ENCODE measurements around the gene ALG14. TPM values are rescaled to one million over a fixed set of nuclear protein-coding genes. Genes with fewer than 3 reads are reported as not detected.
"Not testable (repeated sequence)": the region's sequence is repeated elsewhere in the genome, so short reads cannot be mapped to it uniquely, and the experiment has no call there.

Gene ALG14
- total RNA-seq, 2 donors from 2014 or later: 11.4 to 19.4 TPM

DNA sequence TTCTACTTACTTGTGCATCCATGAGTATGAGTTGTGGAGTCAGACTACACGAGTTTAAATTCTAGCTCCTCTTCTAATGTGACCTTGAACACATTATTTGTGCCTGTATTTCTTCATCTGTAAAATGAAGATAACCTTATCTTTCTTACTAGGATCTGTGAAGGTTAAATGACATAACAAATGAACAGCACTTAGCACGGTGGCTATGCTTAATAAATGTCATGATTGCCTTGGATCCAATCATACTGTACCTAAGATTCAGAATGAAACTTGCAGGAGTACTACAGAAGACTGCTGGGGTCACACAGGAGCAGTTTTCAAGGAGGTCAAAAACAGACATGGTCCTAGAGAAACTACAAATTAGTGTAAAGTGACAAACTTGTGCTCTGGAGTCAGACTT is 22.2 kb upstream of the ALG14 start:
- no peak overlapping the region for H3K9ac ChIP-seq (ENCODE audit: low read depth in 2 of 2, low read length in 2 of 2)
- no peaks in the 10 kb centered on the region for H3K9me3 ChIP-seq
- no peak overlapping the region for H3K4me3 ChIP-seq
- no peaks in the 10 kb centered on the region for H3K27me3 ChIP-seq
- intact Hi-C loops (cut with DNase I): no loop called here
- no peaks in the 10 kb centered on the region for H3K36me3 ChIP-seq
- peaks cover 2% of the 10 kb centered on the region for H3K4me1 ChIP-seq
- TF ChIP-seq, protein P1, sequence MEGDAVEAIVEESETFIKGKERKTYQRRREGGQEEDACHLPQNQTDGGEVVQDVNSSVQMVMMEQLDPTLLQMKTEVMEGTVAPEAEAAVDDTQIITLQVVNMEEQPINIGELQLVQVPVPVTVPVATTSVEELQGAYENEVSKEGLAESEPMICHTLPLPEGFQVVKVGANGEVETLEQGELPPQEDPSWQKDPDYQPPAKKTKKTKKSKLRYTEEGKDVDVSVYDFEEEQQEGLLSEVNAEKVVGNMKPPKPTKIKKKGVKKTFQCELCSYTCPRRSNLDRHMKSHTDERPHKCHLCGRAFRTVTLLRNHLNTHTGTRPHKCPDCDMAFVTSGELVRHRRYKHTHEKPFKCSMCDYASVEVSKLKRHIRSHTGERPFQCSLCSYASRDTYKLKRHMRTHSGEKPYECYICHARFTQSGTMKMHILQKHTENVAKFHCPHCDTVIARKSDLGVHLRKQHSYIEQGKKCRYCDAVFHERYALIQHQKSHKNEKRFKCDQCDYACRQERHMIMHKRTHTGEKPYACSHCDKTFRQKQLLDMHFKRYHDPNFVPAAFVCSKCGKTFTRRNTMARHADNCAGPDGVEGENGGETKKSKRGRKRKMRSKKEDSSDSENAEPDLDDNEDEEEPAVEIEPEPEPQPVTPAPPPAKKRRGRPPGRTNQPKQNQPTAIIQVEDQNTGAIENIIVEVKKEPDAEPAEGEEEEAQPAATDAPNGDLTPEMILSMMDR (IDR thresholded peaks at IDR 0.05): no peak
- no peak overlapping the region for H3K27ac ChIP-seq
- no peak for DNase-seq

DNA sequence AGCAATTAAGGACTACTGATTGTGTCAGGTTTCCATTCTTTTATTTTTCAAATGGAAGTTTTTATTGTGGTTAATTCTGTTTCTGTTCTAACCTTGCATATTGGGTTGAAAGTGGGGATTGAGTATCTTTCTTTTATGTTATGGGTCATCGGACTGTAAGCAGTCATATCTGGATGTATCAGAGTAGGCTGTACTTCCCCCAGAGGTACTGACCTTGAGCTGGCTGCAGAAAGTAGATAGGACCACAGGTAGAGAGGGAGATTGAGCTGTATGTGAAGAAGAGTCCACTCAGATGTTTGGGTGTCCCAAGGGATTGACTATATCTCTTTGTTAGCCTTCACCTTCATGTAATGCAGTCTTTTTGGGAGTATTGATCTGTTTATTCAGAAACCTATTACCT is 20.5 kb upstream of the ALG14 start:
- TF ChIP-seq, protein P1 (IDR thresholded peaks at IDR 0.05): no peak
- Histone ChIP-seq H3K4me1 (peaks cover 2% of the 10 kb centered on the region), H3K9me3 (no peaks in the 10 kb centered on the region), H3K27ac (no peak overlapping the region), H3K4me3 (no peak overlapping the region), H3K9ac (ENCODE audit: low read depth in 2 of 2, low read length in 2 of 2) (no peak overlapping the region), H3K36me3 (no peaks in the 10 kb centered on the region), H3K27me3 (no peaks in the 10 kb centered on the region)
- intact Hi-C loops (cut with DNase I): no loop called here
- no peak for DNase-seq

DNA sequence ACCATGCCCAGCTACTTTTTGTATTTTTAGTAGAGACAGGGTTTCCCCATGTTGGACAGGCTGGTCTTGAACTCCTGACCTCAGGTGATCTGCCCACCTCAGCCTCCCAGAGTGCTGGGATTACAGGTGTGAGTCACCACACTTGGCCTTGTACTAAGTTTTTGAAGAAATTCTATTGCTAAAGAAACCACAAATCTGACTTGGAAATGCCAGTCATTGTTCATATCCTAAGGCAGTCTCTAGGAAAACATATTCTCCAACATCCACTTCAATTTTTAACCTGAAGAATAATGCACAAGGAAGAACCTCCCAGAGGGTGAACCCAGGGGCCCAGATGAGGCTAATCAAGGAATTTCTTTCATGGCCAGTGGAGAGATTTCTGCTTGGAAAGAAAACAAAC is 20.1 kb upstream of the ALG14 start:
- H3K27ac ChIP-seq; intact Hi-C loops (cut with DNase I); H3K4me1 ChIP-seq; H3K4me3 ChIP-seq; H3K36me3 ChIP-seq; DNase-seq; H3K9me3 ChIP-seq; H3K9ac ChIP-seq (ENCODE audit: low read depth in 2 of 2, low read length in 2 of 2); H3K27me3 ChIP-seq: not testable (repeated sequence)

DNA sequence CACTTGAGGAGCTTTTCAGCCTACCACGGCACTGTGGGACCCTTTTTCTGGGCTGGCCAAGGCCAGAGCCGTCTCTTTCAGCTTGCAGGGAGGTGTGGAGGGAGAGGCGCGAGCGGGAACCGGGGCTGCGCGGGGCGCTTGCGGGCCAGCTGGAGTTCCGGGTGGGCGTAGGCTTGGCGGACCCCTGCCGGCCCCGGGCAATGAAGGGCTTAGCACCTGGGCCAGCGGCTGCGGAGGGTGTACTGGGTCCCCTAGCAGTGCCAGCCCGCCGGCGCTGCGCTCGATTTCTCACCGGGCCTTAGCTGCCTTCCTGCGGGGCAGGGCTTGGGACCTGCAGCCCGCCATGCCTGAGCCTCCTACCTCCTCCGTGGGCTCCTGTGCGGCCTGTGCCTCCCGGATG is 18.5 kb upstream of the ALG14 start:
- H3K9ac ChIP-seq (ENCODE audit: low read depth in 2 of 2, low read length in 2 of 2); H3K27me3 ChIP-seq; H3K27ac ChIP-seq; H3K4me3 ChIP-seq; H3K4me1 ChIP-seq; intact Hi-C loops (cut with DNase I); H3K9me3 ChIP-seq; H3K36me3 ChIP-seq; DNase-seq: not testable (repeated sequence)

DNA sequence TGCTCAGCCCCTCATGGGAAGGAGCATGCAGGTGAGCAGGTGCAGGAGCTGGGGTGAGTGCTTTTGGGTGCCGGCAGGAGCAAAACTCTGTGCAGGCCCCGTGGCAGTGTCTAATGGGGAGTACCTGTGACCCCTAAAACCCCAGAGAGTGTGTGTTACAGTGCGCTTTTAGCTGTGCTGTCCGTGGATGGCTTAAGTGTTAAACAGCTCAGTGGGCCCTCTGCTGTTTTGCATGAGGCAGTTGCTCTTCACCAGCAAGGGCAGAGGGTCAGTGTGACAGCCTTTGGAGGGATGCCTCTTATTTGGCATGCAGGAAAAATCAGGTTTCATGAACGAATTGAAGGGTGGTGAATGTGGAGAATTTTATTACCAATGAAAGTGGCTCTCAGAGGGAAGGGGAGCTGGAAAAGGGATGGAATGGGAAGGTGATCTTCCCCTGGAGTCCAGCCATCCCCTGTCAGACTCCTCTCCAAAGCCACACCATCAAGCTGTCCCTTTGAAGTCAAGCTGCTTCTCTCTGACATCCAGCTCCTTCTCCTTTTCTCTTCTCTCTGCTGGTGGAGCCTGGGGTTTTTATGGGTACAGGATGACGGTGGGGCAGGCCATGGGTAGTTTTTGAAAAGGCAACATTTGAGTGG is 17.0 kb upstream of the ALG14 start:
- Histone ChIP-seq H3K9me3 (no peaks in the 10 kb centered on the region), H3K4me3 (no peak overlapping the region), H3K4me1 (no peaks in the 10 kb centered on the region), H3K27ac (no peak overlapping the region), H3K27me3 (no peaks in the 10 kb centered on the region), H3K9ac (ENCODE audit: low read depth in 2 of 2, low read length in 2 of 2) (no peak overlapping the region), H3K36me3 (no peaks in the 10 kb centered on the region)
- DNase-seq: no peak
- TF ChIP-seq, protein P1 (IDR thresholded peaks at IDR 0.05): no peak
- intact Hi-C loops (cut with DNase I): no loop called here

DNA sequence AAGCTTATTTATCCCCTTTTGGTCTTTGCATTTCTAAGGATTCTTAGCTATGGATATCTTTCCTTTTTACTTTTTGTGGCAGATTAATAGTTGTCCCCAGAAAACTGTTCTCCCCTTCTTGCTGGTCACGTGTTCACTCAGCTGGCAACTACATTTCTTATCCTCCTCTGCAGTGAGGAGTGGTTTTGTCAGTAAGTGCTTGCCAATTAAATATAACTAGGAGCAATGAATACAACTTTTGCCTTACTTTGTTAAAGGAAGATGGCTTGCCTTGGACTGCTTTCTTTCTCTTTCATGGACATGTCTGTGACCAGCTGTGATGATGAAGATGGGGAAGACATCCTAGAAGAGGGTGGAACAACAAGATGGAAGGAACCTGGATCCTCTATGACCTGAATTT is 15.6 kb upstream of the ALG14 start:
- TF ChIP-seq, protein P1 (IDR thresholded peaks at IDR 0.05): no peak
- no peak for DNase-seq
- intact Hi-C loops (cut with DNase I): no loop called here

More for the DNA sequence above, 15.6 kb upstream of the ALG14 start:
- H3K9me3 ChIP-seq: no peaks in the 10 kb centered on the region
- H3K9ac ChIP-seq (ENCODE audit: low read depth in 2 of 2, low read length in 2 of 2): no peak overlapping the region
- H3K36me3 ChIP-seq: no peaks in the 10 kb centered on the region
- H3K27me3 ChIP-seq: no peaks in the 10 kb centered on the region
- H3K4me1 ChIP-seq: no peaks in the 10 kb centered on the region
- H3K27ac ChIP-seq: no peak overlapping the region
- H3K4me3 ChIP-seq: no peak overlapping the region

Measured in colonic mucosa (tissue), 4 donors.